Pancreas (tissue), 10 donors: ENCODE results near the gene NIPA2. TPM values are rescaled to one million over a fixed set of nuclear protein-coding genes. Genes with fewer than 3 reads are reported as not detected.
A peak's percentile ranks its signal among the peaks of the same experiment; 100 is the strongest.

Source experiments
- ATAC-seq, 4 donors: fragments of 200-7000 bp; cut with Tn5 transposase; one replicate each; pipeline versions ENCODE4 v1.8.0 to v1.9.1; 2020; ENCODE audit warnings: mild to moderate bottlenecking in 4 of 4, moderate library complexity in 4 of 4
- DNase-seq, 6 donors: peaks; one replicate each; pipeline ENCODE4 v3.0.0-alpha.2; 2020
- FAIRE-seq: peaks from 2 replicates; lab custom pipeline; 2012; peaks lifted over from hg19 to GRCh38; lab: Jason Lieb, UNC
- H3K27ac ChIP-seq, 4 donors: fragments of 200-600 bp; sonication (generic); 1 replicate in 3 of 4; 2 replicates in 1 of 4; pipeline versions ENCODE4 v1.5.0 to v1.8.0; 2020
- H3K27me3 ChIP-seq, 4 donors: fragments of 200-600 bp; one replicate each; pipeline ENCODE4 v1.8.0; 2021
- H3K36me3 ChIP-seq, 3 donors: fragments of 200-600 bp; sonication (generic) in 1 of 3; one replicate each; pipeline versions ENCODE4 v1.5.0 to v1.8.0; 2020 to 2021
- H3K4me1 ChIP-seq, 3 donors: fragments of 200-600 bp; one replicate each; pipeline ENCODE4 v1.8.0; 2021
- H3K4me3 ChIP-seq, 4 donors: fragments of 200-600 bp; sonication (generic) in 2 of 4; one replicate each; pipeline versions ENCODE4 v1.5.0 to v1.8.0; 2020 to 2021
- H3K9me3 ChIP-seq, 4 donors: fragments of 200-600 bp; one replicate each; pipeline ENCODE4 v1.8.0; 2021
- WGBS, 2 donors: extraction: QIAGEN DNeasy Blood & Tissue Kit; methylation state at CpG; one replicate each; pipeline ENCODE4 v1.1.7; 2013; 5-methylcytosine and 5-hydroxymethylcytosine counted together
- intact Hi-C, 3 donors: fragments of 100-400 bp; cut with DNase I; formaldehyde crosslinking; loops; one replicate each; pipeline versions ENCODE4 v1.11.1 to v1.14.2; 2022
- polyA plus RNA-seq, 2 donors: library from polyadenylated mRNA; stranded (reverse); fragments of 200-250 nt; gene quantifications; one replicate each; pipeline ENCODE4 v1.2.3, GENCODE V29; 2013
- total RNA-seq, 6 donors: library from RNA; stranded (reverse); fragmentation: NEBNext Ultra II Directional in 4 of 6; extraction: Animal tissue kit (Norgen Biotek cat#: 25700) in 4 of 6; gene quantifications; one replicate each; pipeline versions ENCODE4 v1.2.1 to v1.2.4, GENCODE V29; 2021 to 2023
- TF ChIP-seq, protein P1 (sequence below), 4 donors: fragments of 200-600 bp; sonication (generic) in 3 of 4; IDR thresholded peaks; one replicate each; pipeline versions ENCODE4 v1.5.0 to v1.8.0; 2021; ENCODE audit warnings: antibody characterized with exemption in 4 of 4
- donor health status: healthy with polysubstance abuse.
- donor health status: DM: no; HTN: no; CAD: no; lungs with moderate emphysema.
- donor health status: DM: no; HTN: no; CAD: no.
- donor health status: control.
- donor health status: control.
- donor health status: Bipolar disorder and iron deficiency.
- donor health status: DM: yes; HTN: yes; CAD: no.
- donor health status: DM: no; HTN: no; CAD: no.
- donor health status: DM: no; HTN: no; CAD: no.
- donor health status: DM: yes; HTN: yes; CAD: no.

The NIPA2 gene
- total and polyA plus RNA-seq, 8 donors = 4.5 to 24.9 (median 16.6) TPM

- no peaks in the 10 kb centered on the region for H3K9me3 ChIP-seq
- H3K4me1 ChIP-seq = no peaks in the 10 kb centered on the region
- peaks cover 0 to 27% (median 2%) of the 10 kb centered on the region in 3 donors for H3K36me3 ChIP-seq
- intact Hi-C loops = no loop called here
- DNase-seq (peak in 1 of 6 donors; percentile 15), ATAC-seq (peak in 2 of 4 donors; percentile 22 to 49), FAIRE-seq (no peak)
- 94 to 95% methylated on average over 10 of the region's 10 CpGs for WGBS, 2 donors
- no peak overlapping the region for H3K27ac ChIP-seq
- TF ChIP-seq, protein P1, sequence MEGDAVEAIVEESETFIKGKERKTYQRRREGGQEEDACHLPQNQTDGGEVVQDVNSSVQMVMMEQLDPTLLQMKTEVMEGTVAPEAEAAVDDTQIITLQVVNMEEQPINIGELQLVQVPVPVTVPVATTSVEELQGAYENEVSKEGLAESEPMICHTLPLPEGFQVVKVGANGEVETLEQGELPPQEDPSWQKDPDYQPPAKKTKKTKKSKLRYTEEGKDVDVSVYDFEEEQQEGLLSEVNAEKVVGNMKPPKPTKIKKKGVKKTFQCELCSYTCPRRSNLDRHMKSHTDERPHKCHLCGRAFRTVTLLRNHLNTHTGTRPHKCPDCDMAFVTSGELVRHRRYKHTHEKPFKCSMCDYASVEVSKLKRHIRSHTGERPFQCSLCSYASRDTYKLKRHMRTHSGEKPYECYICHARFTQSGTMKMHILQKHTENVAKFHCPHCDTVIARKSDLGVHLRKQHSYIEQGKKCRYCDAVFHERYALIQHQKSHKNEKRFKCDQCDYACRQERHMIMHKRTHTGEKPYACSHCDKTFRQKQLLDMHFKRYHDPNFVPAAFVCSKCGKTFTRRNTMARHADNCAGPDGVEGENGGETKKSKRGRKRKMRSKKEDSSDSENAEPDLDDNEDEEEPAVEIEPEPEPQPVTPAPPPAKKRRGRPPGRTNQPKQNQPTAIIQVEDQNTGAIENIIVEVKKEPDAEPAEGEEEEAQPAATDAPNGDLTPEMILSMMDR (IDR thresholded peaks at IDR 0.05) = no peak
- H3K4me3 ChIP-seq = no peak overlapping the region
- H3K27me3 ChIP-seq = no peaks in the 10 kb centered on the region
Measured at GRCh38 chr15:22895465-22896190, 57.2 kb downstream of the NIPA2 start.

- Histone ChIP-seq H3K27ac (no peak overlapping the region), H3K4me1 (peaks cover 0 to 4% (median 4%) of the 10 kb centered on the region in 3 donors), H3K27me3 (no peaks in the 10 kb centered on the region), H3K36me3 (peaks cover 2 to 29% (median 5%) of the 10 kb centered on the region in 3 donors), H3K4me3 (no peak overlapping the region), H3K9me3 (no peaks in the 10 kb centered on the region)
- TF ChIP-seq, protein P1 (IDR thresholded peaks at IDR 0.05) = no peak
- 90 to 92% methylated on average over 11 of the region's 11 CpGs for WGBS, 2 donors
- ATAC-seq (no peak), DNase-seq (peak in 1 of 6 donors; percentile 55), FAIRE-seq (no peak)
- intact Hi-C loops = no loop called here
Measured at GRCh38 chr15:22902046-22902445, 63.6 kb downstream of the NIPA2 start.

GRCh38 chr15:22902578-22902977 is 64.1 kb downstream of the NIPA2 start:
- Histone ChIP-seq H3K9me3 (no peaks in the 10 kb centered on the region), H3K27ac (no peak overlapping the region), H3K27me3 (no peaks in the 10 kb centered on the region), H3K4me3 (no peak overlapping the region), H3K36me3 (peaks cover 2 to 31% (median 5%) of the 10 kb centered on the region in 3 donors), H3K4me1 (peaks cover 0 to 4% (median 4%) of the 10 kb centered on the region in 3 donors)
- WGBS, 2 donors = 78 to 90% methylated on average over 12 of the region's 12 CpGs
- TF ChIP-seq, protein P1 (IDR thresholded peaks at IDR 0.05) = no peak
- intact Hi-C loops = no loop called here
- FAIRE-seq (no peak), DNase-seq (peak in 1 of 6 donors; percentile 56), ATAC-seq (no peak)

DNA sequence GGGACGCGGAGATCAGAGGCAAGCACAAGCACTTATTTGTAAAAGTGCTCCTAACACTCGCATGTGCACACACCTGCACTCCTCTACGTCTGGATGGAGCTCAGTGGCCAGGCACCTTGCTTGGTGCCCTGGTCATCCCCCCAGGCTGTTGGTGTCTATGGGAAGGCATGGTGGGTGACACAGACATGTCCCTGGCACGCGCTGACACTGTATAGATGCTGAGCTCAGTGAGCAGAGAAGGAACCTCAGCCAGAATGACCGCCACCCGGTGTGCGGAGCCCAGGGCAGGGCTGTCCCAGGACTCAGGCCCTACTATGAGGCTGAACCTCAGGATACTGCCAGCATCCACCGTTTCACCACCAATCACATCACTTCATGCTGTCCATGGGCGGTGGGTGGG is 64.5 kb downstream of the NIPA2 start:
- no peak overlapping the region for H3K4me3 ChIP-seq
- H3K27me3 ChIP-seq = no peaks in the 10 kb centered on the region
- TF ChIP-seq, protein P1 (IDR thresholded peaks at IDR 0.05) = no peak
- no peaks in the 10 kb centered on the region for H3K9me3 ChIP-seq
- 96 to 98% methylated on average over 11 of the region's 11 CpGs for WGBS, 2 donors
- H3K27ac ChIP-seq = no peak overlapping the region
- FAIRE-seq (no peak), ATAC-seq (no peak), DNase-seq (peak in 1 of 6 donors; percentile 44)
- H3K4me1 ChIP-seq = peaks cover 0 to 4% (median 4%) of the 10 kb centered on the region in 3 donors
- peaks cover 2 to 31% (median 5%) of the 10 kb centered on the region in 3 donors for H3K36me3 ChIP-seq
- intact Hi-C loops = no loop called here

GRCh38 chr15:22903427-22903826 is 65.0 kb downstream of the NIPA2 start:
- Histone ChIP-seq H3K36me3 (peaks cover 2 to 33% (median 5%) of the 10 kb centered on the region in 3 donors), H3K4me1 (peaks cover 0 to 4% (median 4%) of the 10 kb centered on the region in 3 donors), H3K4me3 (no peak overlapping the region), H3K27me3 (no peaks in the 10 kb centered on the region), H3K9me3 (no peaks in the 10 kb centered on the region), H3K27ac (no peak overlapping the region)
- intact Hi-C loops = no loop called here
- FAIRE-seq (no peak), DNase-seq (no peak), ATAC-seq (no peak)
- 93 to 95% methylated on average over 18 of the region's 18 CpGs for WGBS, 2 donors
- TF ChIP-seq, protein P1 (IDR thresholded peaks at IDR 0.05) = no peak
